HCT116 (cell line): Measurements from ENCODE around the gene CTIF. TPM values are rescaled to one million over a fixed set of nuclear protein-coding genes. Genes with fewer than 3 reads are reported as not detected.

Experiments
- ATAC-seq: fragments of 200-7000 bp; cut with Tn5 transposase; 2 replicates; pipeline ENCODE4 v1.9.1; 2020; ENCODE audit warnings: mild to moderate bottlenecking, moderate library complexity
- Bru-seq: library from RNA; stranded (reverse); fragments of 400-500 nt; gene quantifications from one replicate; lab custom pipeline; 2021; lab: Mats Ljungman, UMichigan
- BruChase-seq, 2 experiments: library from RNA; stranded (reverse); fragments of 400-500 nt; gene quantifications; one replicate each; lab custom pipeline; 2021; lab: Mats Ljungman, UMichigan
- BruUV-seq: library from RNA; stranded (reverse); fragments of 400-500 nt; replicated peaks from 2 replicates; lab custom pipeline; 2021; lab: Mats Ljungman, UMichigan
- CTCF ChIA-PET: fragments of 300-600 bp; sonication (Branson Sonifier 250); formaldehyde crosslinking; loops from one replicate; lab custom pipeline; 2021; ENCODE audit warnings: antibody characterized with exemption; lab: Charles Lee
- POLR2A ChIA-PET: fragments of 300-600, 350-600 bp; sonication (Branson Sonifier 250); formaldehyde crosslinking; loops from one replicate; lab custom pipeline; 2021; ENCODE audit warnings: antibody characterized with exemption; lab: Charles Lee
- RAD21 ChIA-PET, 2 experiments: fragments of 300-600 bp; sonication (Branson Sonifier 250); formaldehyde crosslinking; loops; one replicate each; lab custom pipeline; 2023; ENCODE audit warnings: low total read pairs in 2 of 2; ENCODE audit not compliant: uncharacterized antibody in 2 of 2, unreplicated experiment in 2 of 2, low non-redundant PET in 1 of 2; lab: Charles Lee
- DNase-seq: peaks from one replicate; pipeline ENCODE4 v3.0.0-alpha.2; 2010; ENCODE audit warnings: low read depth, low spot score
- H2AFZ ChIP-seq: fragments of 200-600 bp; shearing (Covaris generic), sonication (generic); 2 replicates; pipeline ENCODE4 v1.6.1; 2017; ENCODE audit warnings: low read depth, mixed run types, mixed read lengths, antibody characterized with exemption, low read length; ENCODE audit not compliant: poor library complexity, severe bottlenecking
- H3K27ac ChIP-seq: 2 replicates; pipeline ENCODE4 v1.5.1; 2012; ENCODE audit warnings: low read depth, low read length
- H3K27me3 ChIP-seq: fragments of 200-600 bp; sonication (generic); 2 replicates; pipeline ENCODE4 v1.6.1; 2016; ENCODE audit warnings: mixed run types, low read length, mixed read lengths; ENCODE audit not compliant: insufficient read depth
- H3K36me3 ChIP-seq, 2 experiments: fragments of 200-500 bp in 1 of 2; fragments of 200-600 bp in 1 of 2; sonication (Bioruptor generic) in 1 of 2; sonication (generic) in 1 of 2; 2 replicates each; pipeline versions ENCODE4 v1.5.1 to v1.6.1; 2014 to 2016; ENCODE audit warnings: low read length in 2 of 2, inconsistent platforms in 1 of 2, mixed read lengths in 1 of 2, mixed run types in 1 of 2; ENCODE audit not compliant: insufficient read depth in 2 of 2, control insufficient read depth in 1 of 2
- H3K4me1 ChIP-seq, 2 experiments: fragments of 200-600 bp in 1 of 2; sonication (generic) in 1 of 2; 2 replicates each; pipeline versions ENCODE4 v1.5.1 to v1.6.1; 2012 to 2017; ENCODE audit warnings: low read length in 2 of 2, inconsistent platforms in 1 of 2, mild to moderate bottlenecking in 1 of 2, mixed read lengths in 1 of 2, mixed run types in 1 of 2, moderate library complexity in 1 of 2; ENCODE audit not compliant: insufficient read depth in 2 of 2, control insufficient read depth in 1 of 2
- H3K4me2 ChIP-seq: fragments of 200-600 bp; sonication (generic); 2 replicates; pipeline ENCODE4 v1.6.1; 2017; ENCODE audit warnings: mixed run types, low read length, mixed read lengths
- H3K4me3 ChIP-seq, 2 experiments: fragments of 200-600 bp in 1 of 2; sonication (generic) in 1 of 2; replicated peaks in 1 of 2; 2 replicates each; pipeline ENCODE4 v1.5.1; 2011 to 2016; ENCODE audit warnings: low read length in 2 of 2, control low read depth in 1 of 2, low read depth in 1 of 2, mild to moderate bottlenecking in 1 of 2, mixed read lengths in 1 of 2, mixed run types in 1 of 2
- H3K79me2 ChIP-seq: fragments of 200-600 bp; sonication (generic); 2 replicates; pipeline ENCODE4 v1.6.1; 2017; ENCODE audit warnings: mild to moderate bottlenecking, mixed run types, low read length, moderate library complexity, mixed read lengths; ENCODE audit not compliant: insufficient read depth
- H3K9ac ChIP-seq: fragments of 200-600 bp; sonication (generic); 2 replicates; pipeline ENCODE4 v1.6.1; 2016; ENCODE audit warnings: low read length, mixed read lengths
- H3K9me2 ChIP-seq: fragments of 200-600 bp; sonication (generic), shearing (Covaris generic); 2 replicates; pipeline ENCODE4 v1.6.1; 2017; ENCODE audit warnings: mixed run types, mild to moderate bottlenecking, moderate library complexity; ENCODE audit not compliant: insufficient read depth
- H3K9me3 ChIP-seq, 2 experiments: fragments of 200-500 bp in 1 of 2; fragments of 200-600 bp in 1 of 2; sonication (Bioruptor generic) in 1 of 2; sonication (generic) in 1 of 2; 2 replicates each; pipeline ENCODE4 v1.6.1; 2014 to 2017; ENCODE audit warnings: low read length in 2 of 2, mixed read lengths in 2 of 2, inconsistent platforms in 1 of 2, low read depth in 1 of 2, mild to moderate bottlenecking in 1 of 2, mixed run types in 1 of 2, moderate library complexity in 1 of 2; ENCODE audit not compliant: control insufficient read depth in 1 of 2, insufficient read depth in 1 of 2
- H4K20me1 ChIP-seq: fragments of 200-600 bp; sonication (generic), shearing (Covaris generic); 2 replicates; pipeline ENCODE4 v1.6.1; 2017; ENCODE audit warnings: mixed run types, mild to moderate bottlenecking, moderate library complexity; ENCODE audit not compliant: insufficient read depth
- CBX3 ChIP-seq: IDR thresholded peaks from 2 replicates; pipeline ENCODE4 v1.6.1; 2012; ENCODE audit warnings: low read depth
- ELF1 ChIP-seq: IDR thresholded peaks from 2 replicates; pipeline ENCODE4 v1.6.1; 2012; ENCODE audit warnings: low read depth, borderline replicate concordance
- EZH2phosphoT487 ChIP-seq: fragments of 200-600 bp; IDR thresholded peaks from 2 replicates; pipeline ENCODE4 v1.6.1; 2018; ENCODE audit warnings: antibody characterized with exemption, borderline replicate concordance
- FOSL1 ChIP-seq: IDR thresholded peaks from 2 replicates; pipeline ENCODE4 v1.6.1; 2012; ENCODE audit warnings: low read depth
- POLR2AphosphoS5 ChIP-seq: IDR thresholded peaks from 2 replicates; pipeline ENCODE4 v1.6.1; 2011; ENCODE audit warnings: mild to moderate bottlenecking, low read depth, low read length, moderate library complexity
- TCF7L2 ChIP-seq: IDR thresholded peaks from 2 replicates; pipeline ENCODE4 v1.7.0; 2011; ENCODE audit warnings: borderline replicate concordance, inconsistent platforms; ENCODE audit not compliant: insufficient read depth, insufficient read length; ENCODE audit errors: extremely low read depth
- YY1 ChIP-seq: IDR thresholded peaks from 2 replicates; pipeline ENCODE4 v1.6.1; 2011; ENCODE audit warnings: low read length, low read depth, moderate library complexity, mild to moderate bottlenecking; ENCODE audit not compliant: insufficient replicate concordance; ENCODE audit errors: extremely low read depth
- ZFX ChIP-seq: fragments of 450-650 bp; IDR thresholded peaks from 2 replicates; pipeline ENCODE4 v1.6.1; 2017
- intact Hi-C: fragments of 100-400 bp; cut with micrococcal nuclease; formaldehyde crosslinking; loops from 2 replicates; pipeline ENCODE4 v1.10.0; 2022
- long read RNA-seq: library from polyadenylated mRNA; unstranded; transcript quantifications from one replicate; pipeline ENCODE4 v2.0.0, GENCODE V29; 2021; ENCODE audit not compliant: unreplicated experiment
- polyA plus RNA-seq: library from polyadenylated mRNA; unstranded; fragments of >200 nt; gene quantifications from 2 replicates; pipeline ENCODE4 v1.2.1, GENCODE V29; 2012; ENCODE audit warnings: missing spikeins
- total RNA-seq: library from RNA; stranded (reverse); gene quantifications from one replicate; pipeline ENCODE4 v1.2.1, GENCODE V29; 2021; ENCODE audit not compliant: unreplicated experiment

Gene CTIF
- 19.7 TPM for total RNA-seq
- polyA plus RNA-seq: 13.8 and 14.6 TPM in 2 replicates
- percentile 59 among the genes with signal in this experiment for Bru-seq, nascent RNA
- percentile 52 among the genes with signal in this experiment for BruChase-seq, experiment 1, labeled RNA remaining after a 6-hour chase
- percentile 52 among the genes with signal in this experiment for BruChase-seq, experiment 2, labeled RNA remaining after a 2-hour chase
- long read RNA-seq, partial matches to known transcripts: 11 of 16 reads
- long read RNA-seq, other reads (novel, unspliced or antisense): 5 of 16 reads

GRCh38 chr18:48538531-48539405 lies at the start of gene CTIF:
CTIF (plus strand) TSS chr18:48539031; CDS start chr18:48619566, 80,535 bp downstream.
- Histone ChIP-seq H4K20me1 (no peaks in the 10 kb centered on the region), H3K4me2 (peak within 1 kb of the TSS; percentile 97), H3K9ac (peak within 1 kb of the TSS; percentile 76), H3K36me3 (no peaks in the 10 kb centered on the region), H3K9me3 (no peaks in the 10 kb centered on the region), H3K9me2 (no peaks in the 10 kb centered on the region), H3K4me1 (peaks cover 25 to 37% of the 10 kb centered on the region in 2 experiments), H3K27ac (peak within 1 kb of the TSS; percentile 37; the same call in 1 of the 2 replicates), H2AFZ (peak within 1 kb of the TSS; percentile 93), H3K79me2 (peaks cover 5% of the 10 kb centered on the region; the same call in 1 of the 2 replicates), H3K27me3 (no peaks in the 10 kb centered on the region), H3K4me3 (peak within 1 kb of the TSS; percentile 75 to 87)
- CTCF ChIA-PET: no interaction called here
- POLR2A ChIA-PET: no interaction called here
- DNase-seq (peak; percentile 91), ATAC-seq (peak; percentile 72)
- RAD21 ChIA-PET: no interaction called here
- no TSS peak for BruUV-seq
- intact Hi-C loops: loop anchor here (10.0 kb wide), 1 partner anchor 126 kb away; no protein-coding TSS in a partner anchor
- TF ChIP-seq ZFX (no peak; the same call in 1 of the 2 replicates), TCF7L2 (peak; percentile 100), YY1 (peak; percentile 92), CBX3 (no peak), POLR2AphosphoS5 (peak; percentile 40; the same call in 1 of the 2 replicates), ELF1 (no peak), FOSL1 (no peak), EZH2phosphoT487 (no peak)
